GM12864 (cell line): ENCODE measurements around the gene RIOK3.
A peak's percentile ranks its signal among the peaks of the same experiment; 100 is the strongest.

Source experiments
- DNase-seq: peaks from one replicate; pipeline ENCODE4 v3.0.0-alpha.2; 2011; ENCODE audit warnings: low read depth
- H3K4me3 ChIP-seq: 2 replicates; pipeline ENCODE4 v1.5.1; 2011; ENCODE audit warnings: mild to moderate bottlenecking, low read depth, low read length, control low read depth
- CTCF ChIP-seq: IDR thresholded peaks from 2 replicates; pipeline ENCODE4 v1.5.1; 2011; ENCODE audit warnings: low read depth, mild to moderate bottlenecking, moderate library complexity, low read length, control low read depth, inconsistent platforms; ENCODE audit errors: missing control alignments

The RIOK3 gene

GRCh38 chr18:23437357-23438045 is 15.6 kb upstream of the RIOK3 start:
- TF ChIP-seq CTCF = no peak
- DNase-seq = no peak
- H3K4me3 ChIP-seq = peak overlapping the region; percentile 90

- peak overlapping the region; percentile 90; the same call in 1 of the 2 replicates for H3K4me3 ChIP-seq
- no peak for DNase-seq
- TF ChIP-seq CTCF = no peak
Measured at GRCh38 chr18:23438046-23438377, 15.1 kb upstream of the RIOK3 start.

GRCh38 chr18:23438608-23439366 is 14.3 kb upstream of the RIOK3 start:
- H3K4me3 ChIP-seq = no peak overlapping the region
- TF ChIP-seq CTCF = no peak
- DNase-seq = no peak

GRCh38 chr18:23440131-23440530 is 13.0 kb upstream of the RIOK3 start:
- no peak for DNase-seq
- TF ChIP-seq CTCF = no peak
- H3K4me3 ChIP-seq = no peak overlapping the region

GRCh38 chr18:23442958-23443357 is 10.1 kb upstream of the RIOK3 start:
- no peak for DNase-seq
- TF ChIP-seq CTCF = no peak
- no peak overlapping the region for H3K4me3 ChIP-seq

- H3K4me3 ChIP-seq = no peak overlapping the region
- no peak for TF ChIP-seq CTCF
- DNase-seq = no peak
Measured at GRCh38 chr18:23448291-23448690, 4.8 kb upstream of the RIOK3 start.
